HCT116 (cell line): ENCODE measurements around the gene FABP1. TPM values are rescaled to one million over a fixed set of nuclear protein-coding genes. Genes with fewer than 3 reads are reported as not detected.

Experiments
- ATAC-seq: fragments of 200-7000 bp; cut with Tn5 transposase; 2 replicates; pipeline ENCODE4 v1.9.1; 2020; ENCODE audit warnings: mild to moderate bottlenecking, moderate library complexity
- BruUV-seq: library from RNA; stranded (reverse); fragments of 400-500 nt; replicated peaks from 2 replicates; lab custom pipeline; 2021; lab: Mats Ljungman, UMichigan
- CTCF ChIA-PET: fragments of 300-600 bp; sonication (Branson Sonifier 250); formaldehyde crosslinking; loops from one replicate; lab custom pipeline; 2021; ENCODE audit warnings: antibody characterized with exemption; lab: Charles Lee
- POLR2A ChIA-PET: fragments of 300-600, 350-600 bp; sonication (Branson Sonifier 250); formaldehyde crosslinking; loops from one replicate; lab custom pipeline; 2021; ENCODE audit warnings: antibody characterized with exemption; lab: Charles Lee
- RAD21 ChIA-PET, 2 experiments: fragments of 300-600 bp; sonication (Branson Sonifier 250); formaldehyde crosslinking; loops; one replicate each; lab custom pipeline; 2023; ENCODE audit warnings: low total read pairs in 2 of 2; ENCODE audit not compliant: uncharacterized antibody in 2 of 2, unreplicated experiment in 2 of 2, low non-redundant PET in 1 of 2; lab: Charles Lee
- DNase-seq: peaks from one replicate; pipeline ENCODE4 v3.0.0-alpha.2; 2010; ENCODE audit warnings: low read depth, low spot score
- H2AFZ ChIP-seq: fragments of 200-600 bp; shearing (Covaris generic), sonication (generic); 2 replicates; pipeline ENCODE4 v1.6.1; 2017; ENCODE audit warnings: low read depth, mixed run types, mixed read lengths, antibody characterized with exemption, low read length; ENCODE audit not compliant: poor library complexity, severe bottlenecking
- H3K27ac ChIP-seq: 2 replicates; pipeline ENCODE4 v1.5.1; 2012; ENCODE audit warnings: low read depth, low read length
- H3K27me3 ChIP-seq: fragments of 200-600 bp; sonication (generic); 2 replicates; pipeline ENCODE4 v1.6.1; 2016; ENCODE audit warnings: mixed run types, low read length, mixed read lengths; ENCODE audit not compliant: insufficient read depth
- H3K36me3 ChIP-seq, 2 experiments: fragments of 200-500 bp in 1 of 2; fragments of 200-600 bp in 1 of 2; sonication (Bioruptor generic) in 1 of 2; sonication (generic) in 1 of 2; 2 replicates each; pipeline versions ENCODE4 v1.5.1 to v1.6.1; 2014 to 2016; ENCODE audit warnings: low read length in 2 of 2, inconsistent platforms in 1 of 2, mixed read lengths in 1 of 2, mixed run types in 1 of 2; ENCODE audit not compliant: insufficient read depth in 2 of 2, control insufficient read depth in 1 of 2
- H3K4me1 ChIP-seq, 2 experiments: fragments of 200-600 bp in 1 of 2; sonication (generic) in 1 of 2; 2 replicates each; pipeline versions ENCODE4 v1.5.1 to v1.6.1; 2012 to 2017; ENCODE audit warnings: low read length in 2 of 2, inconsistent platforms in 1 of 2, mild to moderate bottlenecking in 1 of 2, mixed read lengths in 1 of 2, mixed run types in 1 of 2, moderate library complexity in 1 of 2; ENCODE audit not compliant: insufficient read depth in 2 of 2, control insufficient read depth in 1 of 2
- H3K4me2 ChIP-seq: fragments of 200-600 bp; sonication (generic); 2 replicates; pipeline ENCODE4 v1.6.1; 2017; ENCODE audit warnings: mixed run types, low read length, mixed read lengths
- H3K4me3 ChIP-seq, 2 experiments: fragments of 200-600 bp in 1 of 2; sonication (generic) in 1 of 2; replicated peaks in 1 of 2; 2 replicates each; pipeline ENCODE4 v1.5.1; 2011 to 2016; ENCODE audit warnings: low read length in 2 of 2, control low read depth in 1 of 2, low read depth in 1 of 2, mild to moderate bottlenecking in 1 of 2, mixed read lengths in 1 of 2, mixed run types in 1 of 2
- H3K79me2 ChIP-seq: fragments of 200-600 bp; sonication (generic); 2 replicates; pipeline ENCODE4 v1.6.1; 2017; ENCODE audit warnings: mild to moderate bottlenecking, mixed run types, low read length, moderate library complexity, mixed read lengths; ENCODE audit not compliant: insufficient read depth
- H3K9ac ChIP-seq: fragments of 200-600 bp; sonication (generic); 2 replicates; pipeline ENCODE4 v1.6.1; 2016; ENCODE audit warnings: low read length, mixed read lengths
- H3K9me2 ChIP-seq: fragments of 200-600 bp; sonication (generic), shearing (Covaris generic); 2 replicates; pipeline ENCODE4 v1.6.1; 2017; ENCODE audit warnings: mixed run types, mild to moderate bottlenecking, moderate library complexity; ENCODE audit not compliant: insufficient read depth
- H3K9me3 ChIP-seq, 2 experiments: fragments of 200-500 bp in 1 of 2; fragments of 200-600 bp in 1 of 2; sonication (Bioruptor generic) in 1 of 2; sonication (generic) in 1 of 2; 2 replicates each; pipeline ENCODE4 v1.6.1; 2014 to 2017; ENCODE audit warnings: low read length in 2 of 2, mixed read lengths in 2 of 2, inconsistent platforms in 1 of 2, low read depth in 1 of 2, mild to moderate bottlenecking in 1 of 2, mixed run types in 1 of 2, moderate library complexity in 1 of 2; ENCODE audit not compliant: control insufficient read depth in 1 of 2, insufficient read depth in 1 of 2
- H4K20me1 ChIP-seq: fragments of 200-600 bp; sonication (generic), shearing (Covaris generic); 2 replicates; pipeline ENCODE4 v1.6.1; 2017; ENCODE audit warnings: mixed run types, mild to moderate bottlenecking, moderate library complexity; ENCODE audit not compliant: insufficient read depth
- CBX3 ChIP-seq: IDR thresholded peaks from 2 replicates; pipeline ENCODE4 v1.6.1; 2012; ENCODE audit warnings: low read depth
- CTCF ChIP-seq, 3 experiments: fragments of 200-600 bp in 1 of 3; sonication (generic) in 1 of 3; IDR thresholded peaks in 2 of 3; conservative IDR thresholded peaks in 1 of 3; 2 replicates each; pipeline ENCODE4 v1.5.1; 2012 to 2017; ENCODE audit warnings: low read depth in 2 of 3, low read length in 2 of 3, antibody characterized with exemption in 1 of 3, borderline replicate concordance in 1 of 3, control low read depth in 1 of 3, mild to moderate bottlenecking in 1 of 3, mixed read lengths in 1 of 3, mixed run types in 1 of 3, moderate library complexity in 1 of 3; ENCODE audit not compliant: insufficient read depth in 1 of 3
- EGR1 ChIP-seq: IDR thresholded peaks from 2 replicates; pipeline ENCODE4 v1.6.1; 2012; ENCODE audit warnings: low read depth
- ELF1 ChIP-seq: IDR thresholded peaks from 2 replicates; pipeline ENCODE4 v1.6.1; 2012; ENCODE audit warnings: low read depth, borderline replicate concordance
- EZH2 ChIP-seq: fragments of 200-600 bp; sonication (generic); IDR thresholded peaks from 2 replicates; pipeline ENCODE4 v1.6.1; 2017; ENCODE audit warnings: antibody characterized with exemption, mixed run types
- EZH2phosphoT487 ChIP-seq: fragments of 200-600 bp; IDR thresholded peaks from 2 replicates; pipeline ENCODE4 v1.6.1; 2018; ENCODE audit warnings: antibody characterized with exemption, borderline replicate concordance
- FOSL1 ChIP-seq: IDR thresholded peaks from 2 replicates; pipeline ENCODE4 v1.6.1; 2012; ENCODE audit warnings: low read depth
- JUND ChIP-seq: IDR thresholded peaks from 2 replicates; pipeline ENCODE4 v1.6.1; 2012
- MAX ChIP-seq: IDR thresholded peaks from 2 replicates; pipeline ENCODE4 v1.6.1; 2012
- POLR2A ChIP-seq: IDR thresholded peaks from 2 replicates; pipeline ENCODE4 v1.7.0; 2011; ENCODE audit warnings: borderline replicate concordance; ENCODE audit not compliant: insufficient read depth, insufficient read length; ENCODE audit errors: extremely low read depth
- POLR2AphosphoS5 ChIP-seq: IDR thresholded peaks from 2 replicates; pipeline ENCODE4 v1.6.1; 2011; ENCODE audit warnings: mild to moderate bottlenecking, low read depth, low read length, moderate library complexity
- SIN3A ChIP-seq: IDR thresholded peaks from 2 replicates; pipeline ENCODE4 v1.6.1; 2012; ENCODE audit warnings: low read depth
- TCF7L2 ChIP-seq: IDR thresholded peaks from 2 replicates; pipeline ENCODE4 v1.7.0; 2011; ENCODE audit warnings: borderline replicate concordance, inconsistent platforms; ENCODE audit not compliant: insufficient read depth, insufficient read length; ENCODE audit errors: extremely low read depth
- ZBTB33 ChIP-seq: IDR thresholded peaks from 2 replicates; pipeline ENCODE4 v1.6.1; 2011; ENCODE audit warnings: mild to moderate bottlenecking, low read length, moderate library complexity; ENCODE audit not compliant: insufficient replicate concordance; ENCODE audit errors: extremely low read depth
- ZFX ChIP-seq: fragments of 450-650 bp; IDR thresholded peaks from 2 replicates; pipeline ENCODE4 v1.6.1; 2017
- intact Hi-C: fragments of 100-400 bp; cut with micrococcal nuclease; formaldehyde crosslinking; loops from 2 replicates; pipeline ENCODE4 v1.10.0; 2022
- total RNA-seq: library from RNA; stranded (reverse); gene quantifications from one replicate; pipeline ENCODE4 v1.2.1, GENCODE V29; 2021; ENCODE audit not compliant: unreplicated experiment

The FABP1 gene
- total RNA-seq, 1 experiment from 2014 or later: 0.61 TPM

GRCh38 chr2:88123975-88124917 is 3.6 kb downstream of the FABP1 start:
- no peaks in the 10 kb centered on the region for H3K36me3 ChIP-seq
- POLR2A ChIA-PET: no interaction called here
- no peaks in the 10 kb centered on the region for H3K9me2 ChIP-seq
- TF ChIP-seq ELF1: no peak
- H4K20me1 ChIP-seq: no peaks in the 10 kb centered on the region
- intact Hi-C loops: no loop called here
- ATAC-seq (no peak), DNase-seq (no peak)
- H3K4me1 ChIP-seq: no peaks in the 10 kb centered on the region
- no TSS peak for BruUV-seq
- CTCF ChIA-PET: no interaction called here
- no peak overlapping the region for H3K9ac ChIP-seq
- peaks cover 12% of the 10 kb centered on the region; the same call in 1 of the 2 replicates for H3K27me3 ChIP-seq
- H3K79me2 ChIP-seq: no peaks in the 10 kb centered on the region
- H3K4me2 ChIP-seq: no peak overlapping the region
- H3K9me3 ChIP-seq: no peaks in the 10 kb centered on the region
- no peak overlapping the region for H2AFZ ChIP-seq
- RAD21 ChIA-PET: no interaction called here
- H3K27ac ChIP-seq: no peak overlapping the region
- H3K4me3 ChIP-seq: no peak overlapping the region

- ATAC-seq (no peak), DNase-seq (no peak)
- ChIA-PET RAD21 (no interaction called here), POLR2A (no interaction called here), CTCF (no interaction called here)
- no peak overlapping the region for H3K27ac ChIP-seq
- no peaks in the 10 kb centered on the region for H3K9me3 ChIP-seq
- H2AFZ ChIP-seq: no peak overlapping the region
- no peaks in the 10 kb centered on the region for H3K36me3 ChIP-seq
- no peak overlapping the region for H3K4me2 ChIP-seq
- no peaks in the 10 kb centered on the region for H3K79me2 ChIP-seq
- H4K20me1 ChIP-seq: no peaks in the 10 kb centered on the region
- intact Hi-C loops: no loop called here
- BruUV-seq: no TSS peak
- H3K9me2 ChIP-seq: no peaks in the 10 kb centered on the region
- peaks cover 13% of the 10 kb centered on the region; the same call in 1 of the 2 replicates for H3K27me3 ChIP-seq
- no peaks in the 10 kb centered on the region for H3K4me1 ChIP-seq
- no peak overlapping the region for H3K9ac ChIP-seq
- H3K4me3 ChIP-seq: no peak overlapping the region
- TF ChIP-seq EZH2phosphoT487 (no peak), JUND (no peak), POLR2A (no peak), CTCF (IDR thresholded peaks at IDR 0.05 in 2 of 3, conservative IDR thresholded peaks at IDR 0.05 in 1 of 3; ENCODE audit: borderline replicate concordance in 1 of 3, insufficient read depth in 1 of 3, low read depth in 2 of 3, low read length in 2 of 3) (no peak), EGR1 (no peak), CBX3 (no peak), TCF7L2 (no peak), MAX (no peak), SIN3A (no peak), ZFX (no peak), POLR2AphosphoS5 (no peak), EZH2 (no peak), ZBTB33 (no peak), FOSL1 (no peak)
Observed at GRCh38 chr2:88123164-88123974, 4.5 kb downstream of the FABP1 start.
